GM19372 (cell line): ENCODE results near the gene RAB25.
"Not testable (repeated sequence)": the region's sequence is repeated elsewhere in the genome, so short reads cannot be mapped to it uniquely, and the experiment has no call there.

Source experiments
- ATAC-seq: cut with Tn5 transposase; IDR thresholded peaks from one replicate; pipeline ENCODE4 v1.9.1; 2021; ENCODE audit warnings: mild to moderate bottlenecking, low read depth, moderate library complexity; ENCODE audit not compliant: unreplicated experiment

Gene RAB25

DNA sequence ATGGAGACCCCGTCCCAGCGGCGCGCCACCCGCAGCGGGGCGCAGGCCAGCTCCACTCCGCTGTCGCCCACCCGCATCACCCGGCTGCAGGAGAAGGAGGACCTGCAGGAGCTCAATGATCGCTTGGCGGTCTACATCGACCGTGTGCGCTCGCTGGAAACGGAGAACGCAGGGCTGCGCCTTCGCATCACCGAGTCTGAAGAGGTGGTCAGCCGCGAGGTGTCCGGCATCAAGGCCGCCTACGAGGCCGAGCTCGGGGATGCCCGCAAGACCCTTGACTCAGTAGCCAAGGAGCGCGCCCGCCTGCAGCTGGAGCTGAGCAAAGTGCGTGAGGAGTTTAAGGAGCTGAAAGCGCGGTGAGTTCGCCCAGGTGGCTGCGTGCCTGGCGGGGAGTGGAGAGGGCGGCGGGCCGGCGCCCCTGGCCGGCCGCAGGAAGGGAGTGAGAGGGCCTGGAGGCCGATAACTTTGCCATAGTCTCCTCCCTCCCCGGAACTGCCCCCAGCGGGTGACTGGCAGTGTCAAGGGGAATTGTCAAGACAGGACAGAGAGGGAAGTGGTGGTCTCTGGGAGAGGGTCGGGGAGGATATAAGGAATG lies 54.1 kb downstream of the RAB25 start:
- ATAC-seq, result no peak

GRCh38 chr1:156115514-156116374 lies 54.8 kb downstream of the RAB25 start:
- no peak for ATAC-seq

DNA sequence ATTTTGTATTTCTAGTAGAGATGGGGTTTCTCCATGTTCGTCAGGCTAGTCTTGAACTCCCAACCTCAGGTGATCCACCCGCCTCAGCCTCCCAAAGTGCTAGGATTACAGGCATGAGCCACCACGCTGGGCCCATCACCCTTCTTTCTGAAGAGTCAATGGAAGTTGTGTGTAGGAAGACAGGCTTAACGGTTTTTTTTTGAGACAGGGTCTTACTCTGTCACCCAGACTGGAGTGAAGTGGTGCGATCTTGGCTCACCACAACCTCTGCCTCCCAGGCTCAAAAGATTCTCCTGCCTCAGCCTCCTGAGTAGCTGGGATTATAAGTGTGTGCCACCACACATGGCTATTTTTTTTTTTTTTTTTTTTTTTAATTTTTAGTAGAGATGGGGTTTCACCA lies 55.8 kb downstream of the RAB25 start:
- not testable (repeated sequence) for ATAC-seq

- no peak for ATAC-seq
Observed at GRCh38 chr1:156117414-156118176, 56.6 kb downstream of the RAB25 start.

- no peak for ATAC-seq
Observed at GRCh38 chr1:156118177-156118868, 57.4 kb downstream of the RAB25 start.

GRCh38 chr1:156119503-156120209 lies 58.7 kb downstream of the RAB25 start:
- no peak for ATAC-seq
